Upper lobe of left lung (tissue), 4 donors: ENCODE data around the gene DDC.

Experiments used
- CTCF ChIP-seq, 6 experiments: fragments of 450-650 bp in 4 of 6; fragments of 200-600 bp in 2 of 6; sonication (generic) in 2 of 6; IDR thresholded peaks; one replicate each; pipeline ENCODE4 v1.5.1; 2016 to 2019; ENCODE audit warnings: antibody characterized with exemption in 6 of 6
- EP300 ChIP-seq, 4 donors: sonication (generic); formaldehyde crosslinking; IDR thresholded peaks; one replicate each; pipeline ENCODE4 v1.5.1; 2017; ENCODE audit warnings: antibody characterized with exemption in 4 of 4, control low read depth in 2 of 4
- POLR2A ChIP-seq, 4 donors: fragments of 450-650 bp; IDR thresholded peaks; one replicate each; pipeline ENCODE4 v1.5.1; 2016 to 2017; ENCODE audit warnings: antibody characterized with exemption in 4 of 4, mild to moderate bottlenecking in 2 of 4

GRCh38 chr7:50428911-50429310 is 136.3 kb downstream of the DDC start:
- no peak for TF ChIP-seq CTCF (IDR thresholded peaks at IDR 0.05)
- no peak for TF ChIP-seq POLR2A (IDR thresholded peaks at IDR 0.05)
- no peak for TF ChIP-seq EP300 (IDR thresholded peaks at IDR 0.05)
